CD14-positive monocyte (primary cell): ENCODE measurements around the gene TBC1D22A. TPM values are rescaled to one million over a fixed set of nuclear protein-coding genes. Genes with fewer than 3 reads are reported as not detected.
A peak's percentile ranks its signal among the peaks of the same experiment; 100 is the strongest.

Source experiments
- DNase-seq, 3 donors: peaks; one replicate each; pipeline ENCODE4 v3.0.0-alpha.2; 2011 to 2022
- H2AFZ ChIP-seq: 2 replicates; pipeline ENCODE4 v1.6.0; 2012; ENCODE audit warnings: mild to moderate bottlenecking, low read depth, low read length, inconsistent platforms; ENCODE audit not compliant: insufficient read depth, poor library complexity, severe bottlenecking
- H3K27ac ChIP-seq, 2 donors: 1 replicate in 1 of 2; 2 replicates in 1 of 2; pipeline ENCODE4 v1.5.1; 2012 to 2013; ENCODE audit warnings: low read length in 2 of 2, control low read depth in 1 of 2, inconsistent platforms in 1 of 2, low read depth in 1 of 2, mild to moderate bottlenecking in 1 of 2
- H3K27me3 ChIP-seq, 2 donors: one replicate each; pipeline versions ENCODE4 v1.6.0 to v1.6.1; 2011 to 2013; ENCODE audit warnings: low read length in 2 of 2; ENCODE audit not compliant: control insufficient read depth in 2 of 2, insufficient read depth in 2 of 2
- H3K36me3 ChIP-seq, 2 donors: replicated peaks in 1 of 2; 1 replicate in 1 of 2; 2 replicates in 1 of 2; pipeline versions ENCODE4 v1.5.1 to v1.6.1; 2012 to 2013; ENCODE audit warnings: low read length in 2 of 2, control low read depth in 1 of 2, inconsistent platforms in 1 of 2, mild to moderate bottlenecking in 1 of 2; ENCODE audit not compliant: insufficient read depth in 2 of 2, control insufficient read depth in 1 of 2
- H3K4me1 ChIP-seq, 2 donors: 1 replicate in 1 of 2; 2 replicates in 1 of 2; pipeline versions ENCODE4 v1.5.1 to v1.6.1; 2012 to 2013; ENCODE audit warnings: low read length in 2 of 2, control low read depth in 1 of 2, inconsistent platforms in 1 of 2, mild to moderate bottlenecking in 1 of 2, moderate library complexity in 1 of 2; ENCODE audit not compliant: insufficient read depth in 2 of 2, control insufficient read depth in 1 of 2
- H3K4me2 ChIP-seq: replicated peaks from 2 replicates; pipeline ENCODE3; 2012; ENCODE audit warnings: low read length, moderate library complexity, mild to moderate bottlenecking; ENCODE audit not compliant: poor library complexity, severe bottlenecking; ENCODE audit errors: extremely low read depth
- H3K4me3 ChIP-seq, 3 experiments: fragments of 200-600 bp in 1 of 3; sonication (generic) in 1 of 3; replicated peaks in 1 of 3; 1 replicate in 2 of 3; 2 replicates in 1 of 3; pipeline ENCODE4 v1.5.1; 2011 to 2013; ENCODE audit warnings: low read length in 3 of 3, mild to moderate bottlenecking in 3 of 3, control low read depth in 2 of 3, low read depth in 2 of 3, inconsistent platforms in 1 of 3, moderate library complexity in 1 of 3
- H3K79me2 ChIP-seq: 2 replicates; pipeline ENCODE4 v1.6.0; 2012; ENCODE audit warnings: mild to moderate bottlenecking, control low read depth, inconsistent platforms, low read length, moderate library complexity; ENCODE audit not compliant: insufficient read depth
- H3K9ac ChIP-seq: 2 replicates; pipeline ENCODE4 v1.6.0; 2017; ENCODE audit warnings: low read length, mild to moderate bottlenecking; ENCODE audit not compliant: insufficient read depth, poor library complexity, severe bottlenecking
- H3K9me3 ChIP-seq, 2 donors: replicated peaks in 1 of 2; 1 replicate in 1 of 2; 2 replicates in 1 of 2; pipeline versions ENCODE4 v1.5.1 to v1.6.1; 2012 to 2013; ENCODE audit warnings: low read length in 2 of 2, control low read depth in 1 of 2; ENCODE audit not compliant: control insufficient read depth in 1 of 2, insufficient read depth in 1 of 2
- H4K20me1 ChIP-seq: 2 replicates; pipeline ENCODE4 v1.6.0; 2012; ENCODE audit warnings: mild to moderate bottlenecking, low read length, control low read depth, moderate library complexity; ENCODE audit not compliant: insufficient read depth
- H3K27ac Mint-ChIP-seq, 7 donors: one replicate each; pipeline ENCODE4 v1.8.0; 2020; ENCODE audit warnings: mild to moderate bottlenecking in 7 of 7, mixed read lengths in 7 of 7, moderate library complexity in 6 of 7, inconsistent platforms in 2 of 7
- H3K27me3 Mint-ChIP-seq, 3 donors: one replicate each; pipeline ENCODE4 v1.8.0; 2021 to 2022; ENCODE audit warnings: low read depth in 3 of 3, mild to moderate bottlenecking in 3 of 3, mixed read lengths in 3 of 3, moderate library complexity in 3 of 3, inconsistent platforms in 1 of 3
- H3K36me3 Mint-ChIP-seq, 2 donors: one replicate each; pipeline ENCODE4 v1.8.0; 2020; ENCODE audit warnings: mixed read lengths in 2 of 2, inconsistent platforms in 1 of 2, mild to moderate bottlenecking in 1 of 2
- H3K4me1 Mint-ChIP-seq: one replicate; pipeline ENCODE4 v1.8.0; 2020; ENCODE audit warnings: mild to moderate bottlenecking, mixed read lengths
- H3K4me3 Mint-ChIP-seq, 2 donors: one replicate each; pipeline ENCODE4 v1.8.0; 2020; ENCODE audit warnings: mild to moderate bottlenecking in 2 of 2, mixed read lengths in 2 of 2, moderate library complexity in 1 of 2
- H3K9me3 Mint-ChIP-seq, 7 donors: one replicate each; pipeline ENCODE4 v1.8.0; 2020 to 2022; ENCODE audit warnings: mixed read lengths in 7 of 7, mild to moderate bottlenecking in 6 of 7, moderate library complexity in 6 of 7, inconsistent platforms in 2 of 7
- WGBS: methylation state at CpG from one replicate; pipeline ENCODE4 v1.1.5; 2013; ENCODE audit warnings: missing lambda C conversion rate; ENCODE audit not compliant: insufficient coverage; 5-methylcytosine and 5-hydroxymethylcytosine counted together
- intact Hi-C, 2 donors: fragments of 100-400 bp; cut with micrococcal nuclease; formaldehyde crosslinking; loops; one replicate each; pipeline versions ENCODE4 v1.15.0 to v1.15.1; 2023
- polyA plus RNA-seq, 3 donors: library from polyadenylated mRNA; depleted of rRNA in 1 of 3; unstranded in 2 of 3; stranded (reverse) in 1 of 3; fragments of 300-500 nt in 2 of 3; fragments of >200 nt in 1 of 3; fragmentation: Illumina TruSeq in 2 of 3; gene quantifications; 1 replicate in 2 of 3; 2 replicates in 1 of 3; pipeline ENCODE4 v1.2.3, GENCODE V29; 2012 to 2021
- TF ChIP-seq, protein P1 (sequence below): fragments of 200-600 bp; IDR thresholded peaks from one replicate; pipeline ENCODE4 v1.8.0; 2022; ENCODE audit warnings: antibody characterized with exemption, mild to moderate bottlenecking

Gene TBC1D22A
- polyA plus RNA-seq, 3 donors, result 25.9 to 36.2 (median 29.5) TPM

DNA sequence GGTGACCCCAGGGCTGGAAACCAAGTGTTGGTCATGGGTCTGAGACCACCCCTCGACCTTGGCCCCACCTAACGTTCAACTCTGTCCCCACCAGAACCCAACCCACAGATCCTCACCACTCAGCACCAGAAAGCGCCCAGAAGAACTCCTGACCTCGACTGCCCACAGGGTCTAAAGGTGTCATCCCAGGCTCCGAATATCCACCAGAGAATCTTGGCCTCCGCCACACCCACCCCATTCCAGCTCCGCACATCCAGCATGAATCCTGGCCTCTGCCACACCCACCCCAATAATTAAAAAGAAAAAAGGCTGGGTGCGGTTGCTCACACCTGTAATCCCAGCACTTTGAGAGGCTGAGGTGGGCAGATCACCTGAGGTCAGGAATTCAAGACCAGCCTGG is 25.7 kb upstream of the TBC1D22A start:
- Histone ChIP-seq H2AFZ (no peak overlapping the region), H3K9ac (peak overlapping the region; percentile 94), H3K4me2 (peak overlapping the region; percentile 82), H3K36me3 (peaks cover 4 to 5% of the 10 kb centered on the region in 2 donors), H3K9me3 (no peaks in the 10 kb centered on the region), H3K4me1 (peaks cover 48 to 56% of the 10 kb centered on the region in 2 donors), H3K27me3 (no peaks in the 10 kb centered on the region), H4K20me1 (peaks cover 55% of the 10 kb centered on the region), H3K27ac (peak overlapping the region; percentile 61 to 88), H3K4me3 (peak overlapping the region; percentile 62 to 87 (median 66)), H3K79me2 (peaks cover 67% of the 10 kb centered on the region)
- peaks cover 0 to 4% (median 2%) of the 10 kb centered on the region in 3 donors for H3K27me3 Mint-ChIP-seq
- peaks cover 53% of the 10 kb centered on the region for H3K4me1 Mint-ChIP-seq
- TF ChIP-seq, protein P1, sequence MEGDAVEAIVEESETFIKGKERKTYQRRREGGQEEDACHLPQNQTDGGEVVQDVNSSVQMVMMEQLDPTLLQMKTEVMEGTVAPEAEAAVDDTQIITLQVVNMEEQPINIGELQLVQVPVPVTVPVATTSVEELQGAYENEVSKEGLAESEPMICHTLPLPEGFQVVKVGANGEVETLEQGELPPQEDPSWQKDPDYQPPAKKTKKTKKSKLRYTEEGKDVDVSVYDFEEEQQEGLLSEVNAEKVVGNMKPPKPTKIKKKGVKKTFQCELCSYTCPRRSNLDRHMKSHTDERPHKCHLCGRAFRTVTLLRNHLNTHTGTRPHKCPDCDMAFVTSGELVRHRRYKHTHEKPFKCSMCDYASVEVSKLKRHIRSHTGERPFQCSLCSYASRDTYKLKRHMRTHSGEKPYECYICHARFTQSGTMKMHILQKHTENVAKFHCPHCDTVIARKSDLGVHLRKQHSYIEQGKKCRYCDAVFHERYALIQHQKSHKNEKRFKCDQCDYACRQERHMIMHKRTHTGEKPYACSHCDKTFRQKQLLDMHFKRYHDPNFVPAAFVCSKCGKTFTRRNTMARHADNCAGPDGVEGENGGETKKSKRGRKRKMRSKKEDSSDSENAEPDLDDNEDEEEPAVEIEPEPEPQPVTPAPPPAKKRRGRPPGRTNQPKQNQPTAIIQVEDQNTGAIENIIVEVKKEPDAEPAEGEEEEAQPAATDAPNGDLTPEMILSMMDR, result no peak
- peaks cover 16 to 18% of the 10 kb centered on the region in 2 donors for H3K36me3 Mint-ChIP-seq
- DNase-seq, result no peak
- 71% methylated on average over 6 of the region's 8 CpGs for WGBS
- peak overlapping the region in 6 of 7 donors; percentile 77 to 97 (median 89) for H3K27ac Mint-ChIP-seq
- peaks cover 0 to 2% (median 0%) of the 10 kb centered on the region in 7 donors for H3K9me3 Mint-ChIP-seq
- peak overlapping the region; percentile 100 for H3K4me3 Mint-ChIP-seq
- intact Hi-C loops, result loop anchor here (5.0 to 10.0 kb wide), 3 partner anchors 36 to 142 kb away; no protein-coding TSS in a partner anchor

DNA sequence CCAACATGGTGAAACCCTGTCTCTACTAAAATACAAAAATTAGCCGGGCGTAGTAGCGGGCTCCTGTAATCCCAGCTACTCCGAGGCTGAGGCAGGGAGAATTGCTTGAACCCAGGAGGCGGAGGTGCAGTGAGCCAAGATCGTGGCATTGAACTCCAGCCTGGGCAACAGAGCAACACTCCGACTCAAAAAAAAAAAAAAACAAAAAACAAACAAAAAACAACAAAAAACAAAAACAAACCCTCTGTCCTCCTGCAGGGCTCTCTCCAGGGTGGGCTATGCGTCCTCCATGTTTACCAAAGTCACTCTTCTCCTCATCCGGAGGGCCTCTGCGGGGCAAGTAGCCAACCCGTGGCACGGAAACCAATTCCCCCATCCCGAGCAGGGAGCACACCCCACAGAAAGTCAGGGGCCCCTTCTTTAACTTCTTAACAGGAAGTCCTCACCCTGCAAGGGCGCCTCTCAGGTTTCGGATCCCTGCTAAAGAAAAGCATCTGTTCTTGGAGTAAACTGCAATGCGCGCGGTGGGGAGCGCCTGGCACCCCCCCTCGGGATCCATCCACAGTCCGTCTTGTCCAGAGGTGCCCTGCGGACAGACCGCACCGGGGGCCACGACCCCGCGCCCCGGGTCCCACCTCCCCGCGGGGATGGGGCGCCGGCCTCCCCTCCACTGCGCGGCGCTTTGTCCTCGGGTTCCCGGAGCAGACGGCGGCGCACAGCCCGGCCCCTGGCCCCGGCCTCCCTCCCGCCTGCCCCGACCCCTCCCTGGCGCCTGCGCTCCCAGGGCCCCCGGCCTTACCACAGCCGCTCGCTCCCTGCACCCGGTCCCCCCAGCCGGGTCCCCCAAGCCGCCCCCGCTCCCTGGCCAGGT is 25.1 kb upstream of the TBC1D22A start:
- intact Hi-C loops, result loop anchor here (5.0 to 10.0 kb wide), 3 partner anchors 35 to 143 kb away; no protein-coding TSS in a partner anchor
- TF ChIP-seq, protein P1, result no peak
- Histone ChIP-seq H2AFZ (peak overlapping the region; percentile 53), H3K9ac (peak overlapping the region; percentile 94), H3K4me2 (peak overlapping the region; percentile 82), H3K27ac (peak overlapping the region; percentile 61 to 88), H4K20me1 (peaks cover 48% of the 10 kb centered on the region), H3K79me2 (peaks cover 60% of the 10 kb centered on the region), H3K4me1 (peaks cover 48 to 56% of the 10 kb centered on the region in 2 donors), H3K4me3 (peak overlapping the region; percentile 62 to 87 (median 66)), H3K36me3 (no peaks in the 10 kb centered on the region), H3K9me3 (no peaks in the 10 kb centered on the region), H3K27me3 (no peaks in the 10 kb centered on the region)
- H3K27ac Mint-ChIP-seq, result peak overlapping the region; percentile 92 to 99 (median 95)
- H3K9me3 Mint-ChIP-seq, result peaks cover 0 to 2% (median 0%) of the 10 kb centered on the region in 7 donors
- peaks cover 52% of the 10 kb centered on the region for H3K4me1 Mint-ChIP-seq
- peaks cover 10 to 15% of the 10 kb centered on the region in 2 donors for H3K36me3 Mint-ChIP-seq
- WGBS, result 2% methylated on average over 50 of the region's 53 CpGs
- peak; percentile 46 to 67 (median 50) for DNase-seq
- H3K27me3 Mint-ChIP-seq, result peaks cover 0 to 4% (median 2%) of the 10 kb centered on the region in 3 donors
- peak overlapping the region; percentile 100 for H3K4me3 Mint-ChIP-seq
